SH-SY5Y (cell line): Measurements from ENCODE around the gene NBEAL2.

Experiments used
- GATA2 ChIP-seq: IDR thresholded peaks from 2 replicates; pipeline ENCODE4 v1.6.1; 2011; ENCODE audit warnings: mild to moderate bottlenecking, low read depth, low read length
- GATA3 ChIP-seq: IDR thresholded peaks from 2 replicates; pipeline ENCODE4 v1.6.1; 2011; ENCODE audit warnings: low read depth, mild to moderate bottlenecking, low read length, moderate library complexity

DNA sequence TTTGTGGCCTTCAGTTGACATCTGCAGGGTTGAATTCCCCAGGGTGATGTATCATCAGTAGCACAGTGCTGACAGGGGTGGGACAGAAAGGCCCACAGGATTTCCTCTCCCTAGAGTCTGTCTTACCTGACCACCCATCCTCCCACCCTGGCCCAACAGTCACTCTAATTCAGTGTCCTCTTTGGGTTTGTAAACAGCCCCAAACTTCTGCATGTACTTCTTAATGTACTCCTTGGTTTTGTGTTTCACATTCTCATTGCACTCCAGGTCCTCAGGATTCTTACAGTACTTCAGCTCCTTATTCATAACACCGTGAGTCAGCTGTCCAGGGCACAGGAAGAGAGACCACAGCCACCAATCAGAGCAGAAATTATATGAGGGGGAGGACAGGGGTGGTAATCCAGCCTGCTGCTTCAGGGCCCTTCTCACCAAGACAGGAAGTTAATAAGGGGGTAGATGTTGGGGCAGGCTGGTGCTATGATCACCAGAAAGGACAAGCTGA is 37.5 kb downstream of the NBEAL2 start:
- no peak for TF ChIP-seq GATA2
- no peak for TF ChIP-seq GATA3
